Activated CD8-positive, alpha-beta T cell treated with anti-CD3 and anti-CD28 coated beads for 36 hours (primary cell): ENCODE results near the gene FAF1. TPM values are rescaled to one million over a fixed set of nuclear protein-coding genes. Genes with fewer than 3 reads are reported as not detected.

ENCODE experiments used
- ATAC-seq: fragments of 200-7000 bp; cut with Tn5 transposase; one replicate; pipeline ENCODE4 v1.10.0; 2021; ENCODE audit warnings: mild to moderate bottlenecking, moderate library complexity
- CTCF ChIA-PET: fragments of 350-600 bp; sonication (Branson Sonifier 250); formaldehyde crosslinking; loops from one replicate; lab custom pipeline; 2021; ENCODE audit warnings: antibody characterized with exemption; lab: Charles Lee
- POLR2A ChIA-PET: fragments of 350-600 bp; sonication (Branson Sonifier 250); formaldehyde crosslinking; loops from one replicate; lab custom pipeline; 2021; ENCODE audit warnings: antibody characterized with exemption; lab: Charles Lee
- DNase-seq: peaks from one replicate; pipeline ENCODE4 v3.0.0-alpha.2; 2020
- H3K27ac Mint-ChIP-seq: one replicate; pipeline ENCODE4 v1.8.0; 2021; ENCODE audit warnings: mild to moderate bottlenecking, mixed read lengths
- H3K27me3 Mint-ChIP-seq: one replicate; pipeline ENCODE4 v1.8.0; 2021; ENCODE audit warnings: mixed read lengths
- H3K36me3 Mint-ChIP-seq: one replicate; pipeline ENCODE4 v1.8.0; 2021; ENCODE audit warnings: low read depth, mixed read lengths
- H3K4me1 Mint-ChIP-seq: one replicate; pipeline ENCODE4 v1.8.0; 2021; ENCODE audit warnings: low read depth, mixed read lengths
- H3K4me3 Mint-ChIP-seq: one replicate; pipeline ENCODE4 v1.8.0; 2021; ENCODE audit warnings: mild to moderate bottlenecking, moderate library complexity, mixed read lengths
- H3K9me3 Mint-ChIP-seq: one replicate; pipeline ENCODE4 v1.8.0; 2021; ENCODE audit warnings: mixed read lengths
- CTCF ChIP-seq: fragments of 200-600 bp; IDR thresholded peaks from one replicate; pipeline ENCODE4 v1.8.0; 2022; ENCODE audit warnings: antibody characterized with exemption, mild to moderate bottlenecking
- intact Hi-C: fragments of 100-400 bp; cut with micrococcal nuclease; formaldehyde crosslinking; loops from one replicate; pipeline ENCODE4 v1.10.0; 2022
- total RNA-seq, 2 experiments: library from RNA; stranded (reverse); gene quantifications; one replicate each; pipeline ENCODE4 v1.2.3, GENCODE V29; 2021

The FAF1 gene
- total RNA-seq, 2 experiments from 2014 or later = 82.2 to 87.0 TPM

- no peak for TF ChIP-seq CTCF
- Mint-ChIP-seq H3K36me3 (peaks cover 53% of the 10 kb centered on the region), H3K27me3 (no peaks in the 10 kb centered on the region), H3K27ac (no peak overlapping the region), H3K4me3 (no peak overlapping the region), H3K4me1 (no peaks in the 10 kb centered on the region), H3K9me3 (peaks cover 23% of the 10 kb centered on the region)
- ATAC-seq (no peak), DNase-seq (no peak)
- ChIA-PET POLR2A (interaction anchor here (1.0 kb wide), 1 partner anchor 45 kb away, joined by 3 read pairs; no protein-coding TSS in a partner anchor), CTCF (no interaction called here)
- intact Hi-C loops = no loop called here
These were observed 456.6 kb downstream of the FAF1 start for GRCh38 chr1:50503515-50503914.

GRCh38 chr1:50502147-50502546, 457.9 kb downstream of the FAF1 start:
- no peak for ATAC-seq
- intact Hi-C loops = no loop called here
- peaks cover 52% of the 10 kb centered on the region for H3K36me3 Mint-ChIP-seq
- no peak overlapping the region for H3K4me3 Mint-ChIP-seq
- TF ChIP-seq CTCF = no peak
- DNase-seq = no peak
- ChIA-PET POLR2A (no interaction called here), CTCF (interaction anchor here (1.1 kb wide), 2 partner anchors 27 to 102 kb away, joined by 3 read pairs; no protein-coding TSS in a partner anchor)
- no peaks in the 10 kb centered on the region for H3K4me1 Mint-ChIP-seq
- peaks cover 22% of the 10 kb centered on the region for H3K9me3 Mint-ChIP-seq
- H3K27ac Mint-ChIP-seq = no peak overlapping the region
- no peaks in the 10 kb centered on the region for H3K27me3 Mint-ChIP-seq

- no peak for TF ChIP-seq CTCF
- H3K36me3 Mint-ChIP-seq = peaks cover 31% of the 10 kb centered on the region
- no peak for DNase-seq
- no peak overlapping the region for H3K4me3 Mint-ChIP-seq
- ATAC-seq = no peak
- intact Hi-C loops = no loop called here
- CTCF ChIA-PET = no interaction called here
- H3K27me3 Mint-ChIP-seq = no peaks in the 10 kb centered on the region
- H3K9me3 Mint-ChIP-seq = peaks cover 6% of the 10 kb centered on the region
- H3K4me1 Mint-ChIP-seq = no peaks in the 10 kb centered on the region
- no peak overlapping the region for H3K27ac Mint-ChIP-seq
- POLR2A ChIA-PET = no interaction called here
These were observed 463.1 kb downstream of the FAF1 start for GRCh38 chr1:50497007-50497406.

GRCh38 chr1:50493710-50494109, 466.4 kb downstream of the FAF1 start:
- H3K36me3 Mint-ChIP-seq = peaks cover 48% of the 10 kb centered on the region
- ATAC-seq = no peak
- H3K27ac Mint-ChIP-seq = no peak overlapping the region
- no peak overlapping the region for H3K4me3 Mint-ChIP-seq
- intact Hi-C loops = no loop called here
- ChIA-PET CTCF (interaction anchor here (1.1 kb wide), 1 partner anchor 61 kb away, joined by 3 read pairs; no protein-coding TSS in a partner anchor), POLR2A (no interaction called here)
- no peak for DNase-seq
- peaks cover 6% of the 10 kb centered on the region for H3K9me3 Mint-ChIP-seq
- no peak for TF ChIP-seq CTCF
- no peaks in the 10 kb centered on the region for H3K27me3 Mint-ChIP-seq
- peaks cover 18% of the 10 kb centered on the region for H3K4me1 Mint-ChIP-seq

GRCh38 chr1:50492142-50492541, 467.9 kb downstream of the FAF1 start:
- POLR2A ChIA-PET = no interaction called here
- no peak for ATAC-seq
- Mint-ChIP-seq H3K36me3 (peaks cover 40% of the 10 kb centered on the region), H3K27me3 (no peaks in the 10 kb centered on the region), H3K27ac (no peak overlapping the region), H3K4me1 (peaks cover 18% of the 10 kb centered on the region), H3K9me3 (peaks cover 4% of the 10 kb centered on the region), H3K4me3 (no peak overlapping the region)
- intact Hi-C loops = no loop called here
- no peak for DNase-seq
- CTCF ChIA-PET = no interaction called here
- TF ChIP-seq CTCF = no peak
